Measurements from ENCODE around the gene EGR1.

Gene EGR1

DNA sequence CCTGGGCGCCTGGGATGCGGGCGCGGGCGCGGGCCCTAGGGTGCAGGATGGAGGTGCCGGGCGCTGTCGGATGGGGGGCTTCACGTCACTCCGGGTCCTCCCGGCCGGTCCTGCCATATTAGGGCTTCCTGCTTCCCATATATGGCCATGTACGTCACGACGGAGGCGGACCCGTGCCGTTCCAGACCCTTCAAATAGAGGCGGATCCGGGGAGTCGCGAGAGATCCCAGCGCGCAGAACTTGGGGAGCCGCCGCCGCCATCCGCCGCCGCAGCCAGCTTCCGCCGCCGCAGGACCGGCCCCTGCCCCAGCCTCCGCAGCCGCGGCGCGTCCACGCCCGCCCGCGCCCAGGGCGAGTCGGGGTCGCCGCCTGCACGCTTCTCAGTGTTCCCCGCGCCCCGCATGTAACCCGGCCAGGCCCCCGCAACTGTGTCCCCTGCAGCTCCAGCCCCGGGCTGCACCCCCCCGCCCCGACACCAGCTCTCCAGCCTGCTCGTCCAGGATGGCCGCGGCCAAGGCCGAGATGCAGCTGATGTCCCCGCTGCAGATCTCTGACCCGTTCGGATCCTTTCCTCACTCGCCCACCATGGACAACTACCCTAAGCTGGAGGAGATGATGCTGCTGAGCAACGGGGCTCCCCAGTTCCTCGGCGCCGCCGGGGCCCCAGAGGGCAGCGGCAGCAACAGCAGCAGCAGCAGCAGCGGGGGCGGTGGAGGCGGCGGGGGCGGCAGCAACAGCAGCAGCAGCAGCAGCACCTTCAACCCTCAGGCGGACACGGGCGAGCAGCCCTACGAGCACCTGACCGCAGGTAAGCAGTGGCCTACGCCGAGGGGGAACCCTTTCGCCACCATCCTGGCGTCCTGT is at the start of gene EGR1:
Gene EGR1, plus strand, starts transcription at position 219 of the 864 bp plus-strand sequence. Its CDS starts 283 bp downstream, at position 502.
- peak; percentile 95 for DNase-seq (ENCODE audit: low spot score)

DNA sequence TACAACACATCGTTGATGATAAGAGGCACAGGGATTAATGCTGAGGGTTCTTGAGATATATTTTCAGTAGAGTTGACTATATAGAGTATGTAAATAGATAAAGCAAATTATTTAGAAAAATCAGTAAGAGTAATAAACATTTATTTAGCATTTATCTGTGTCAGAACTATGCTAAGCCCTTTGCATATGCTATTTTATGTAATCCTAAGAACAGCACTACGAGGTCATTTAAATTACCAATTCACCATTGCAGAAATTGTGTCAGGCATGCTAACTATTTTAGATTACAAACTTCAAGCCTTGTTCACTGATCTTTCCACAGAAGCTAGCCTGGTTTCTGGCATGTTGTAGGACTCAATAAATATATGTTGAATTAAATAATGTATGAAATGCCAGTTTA is 46.8 kb upstream of the EGR1 start:
- no peak for DNase-seq (ENCODE audit: low spot score)

DNA sequence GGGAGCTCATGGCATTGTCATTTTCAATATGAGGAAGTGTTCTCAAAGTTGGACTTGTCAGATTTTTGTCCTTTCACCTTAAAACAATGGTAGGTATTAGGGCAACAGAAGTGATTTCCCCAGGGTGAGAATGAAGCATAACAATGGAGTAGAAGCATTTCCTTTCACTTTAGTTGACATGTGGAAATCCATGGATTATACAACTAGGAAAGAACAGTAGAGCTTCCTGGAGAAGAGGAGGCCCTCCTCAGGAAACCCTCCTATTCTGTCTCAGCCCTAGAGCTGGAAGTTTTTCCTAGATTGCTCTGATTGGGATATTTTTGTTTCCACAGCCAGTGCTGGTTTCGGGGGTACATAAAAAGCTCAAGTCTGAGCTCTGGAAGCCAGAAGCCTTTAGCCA is 40.2 kb upstream of the EGR1 start:
- DNase-seq (ENCODE audit: low spot score): no peak

DNA sequence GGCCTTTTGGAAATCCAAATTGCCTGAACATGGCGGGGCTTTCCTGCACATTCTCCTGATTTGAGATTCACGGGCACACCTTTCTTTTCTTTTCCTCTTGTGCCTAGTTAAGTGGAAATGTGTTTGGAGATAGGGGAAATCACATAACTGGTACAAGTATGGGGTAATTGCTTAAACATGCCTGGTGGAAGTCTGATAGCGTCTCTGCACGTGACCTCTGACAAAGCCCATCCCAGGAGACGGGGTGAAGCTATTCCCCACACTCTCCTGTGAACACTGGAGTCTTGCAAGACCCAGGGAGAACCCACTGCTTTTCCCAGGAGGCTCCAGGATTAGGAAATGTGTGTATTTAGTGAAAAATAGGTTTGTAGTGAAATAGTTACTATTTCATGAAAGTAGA is 29.3 kb upstream of the EGR1 start:
- no peak for DNase-seq (ENCODE audit: low spot score)

DNA sequence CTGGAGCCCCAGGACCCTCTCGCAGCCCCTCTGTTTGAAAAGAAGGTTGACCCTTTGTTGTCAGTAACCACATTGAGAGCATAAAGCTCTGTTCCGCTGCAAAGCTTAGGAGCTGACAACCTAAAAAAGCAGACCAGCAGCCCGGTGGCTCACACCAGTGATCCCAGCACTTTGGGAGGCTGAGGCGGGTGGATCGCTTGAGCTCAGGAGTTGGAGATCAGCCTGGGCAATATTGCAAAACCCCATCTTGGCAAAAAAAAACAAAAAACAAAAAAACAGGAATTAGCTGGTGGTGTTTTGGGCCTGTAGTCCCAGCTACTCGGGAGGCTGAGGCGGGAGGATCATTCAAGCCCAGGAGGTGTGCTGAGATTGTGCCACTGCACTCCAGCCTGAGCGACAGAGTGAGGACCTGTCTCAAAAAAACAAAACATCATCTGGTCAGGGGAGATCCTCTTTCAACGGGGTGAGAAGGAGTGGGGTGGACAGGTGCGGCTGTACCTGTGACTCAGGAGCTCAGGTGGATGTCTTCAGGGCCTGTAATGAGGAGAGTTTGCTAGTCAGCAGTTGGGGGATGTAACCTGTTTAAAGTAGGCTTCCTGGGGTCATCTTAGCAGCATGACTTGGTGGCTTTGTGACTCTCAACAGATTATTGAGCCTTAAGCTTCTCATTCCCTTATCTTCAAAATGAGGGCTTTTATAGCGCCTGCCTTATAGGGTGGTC is 27.1 kb upstream of the EGR1 start:
- no peak for DNase-seq (ENCODE audit: low spot score)

DNA sequence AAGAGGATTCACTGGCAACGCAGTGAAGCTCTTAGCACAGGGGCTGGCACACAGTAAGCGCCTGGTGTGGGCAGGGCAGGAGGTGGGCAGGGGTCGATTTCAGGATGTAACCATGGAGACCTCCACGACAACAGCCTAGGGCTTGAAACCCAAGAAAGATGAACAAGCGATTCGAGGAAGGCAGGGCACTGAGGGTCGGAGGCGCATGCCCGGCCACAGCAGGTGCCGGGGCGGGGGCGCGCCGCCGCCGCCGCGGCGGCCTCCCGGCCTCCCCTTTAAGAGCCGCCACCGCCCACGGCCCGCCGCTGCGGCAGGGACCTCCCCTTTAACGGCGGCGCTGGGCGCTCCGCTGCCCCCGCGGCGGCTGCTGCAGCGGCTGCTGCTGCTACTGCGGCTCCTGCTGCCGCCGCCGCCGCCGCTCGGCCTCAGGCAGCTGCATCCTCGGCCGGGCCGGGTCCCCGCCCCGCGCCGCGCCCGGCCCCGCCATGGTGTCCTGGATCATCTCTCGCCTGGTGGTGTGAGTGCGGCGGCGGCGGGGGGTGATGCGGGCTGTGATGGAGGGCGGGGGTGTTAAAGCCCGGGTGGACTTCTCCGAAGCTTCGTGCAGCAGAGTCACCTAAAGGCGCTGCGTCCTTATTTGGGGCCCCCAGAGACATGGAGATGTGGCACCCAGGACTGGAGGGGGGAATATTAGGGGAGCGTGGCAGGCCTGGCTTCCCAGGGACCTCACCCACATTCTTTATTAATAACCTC is 26.4 kb upstream of the EGR1 start, which contains the start of gene REEP2:
Gene REEP2, plus strand, starts transcription at position 334 of the 753 bp plus-strand sequence. Its CDS starts 152 bp downstream, at position 486.
- peak; percentile 33 for DNase-seq (ENCODE audit: low spot score)

DNA sequence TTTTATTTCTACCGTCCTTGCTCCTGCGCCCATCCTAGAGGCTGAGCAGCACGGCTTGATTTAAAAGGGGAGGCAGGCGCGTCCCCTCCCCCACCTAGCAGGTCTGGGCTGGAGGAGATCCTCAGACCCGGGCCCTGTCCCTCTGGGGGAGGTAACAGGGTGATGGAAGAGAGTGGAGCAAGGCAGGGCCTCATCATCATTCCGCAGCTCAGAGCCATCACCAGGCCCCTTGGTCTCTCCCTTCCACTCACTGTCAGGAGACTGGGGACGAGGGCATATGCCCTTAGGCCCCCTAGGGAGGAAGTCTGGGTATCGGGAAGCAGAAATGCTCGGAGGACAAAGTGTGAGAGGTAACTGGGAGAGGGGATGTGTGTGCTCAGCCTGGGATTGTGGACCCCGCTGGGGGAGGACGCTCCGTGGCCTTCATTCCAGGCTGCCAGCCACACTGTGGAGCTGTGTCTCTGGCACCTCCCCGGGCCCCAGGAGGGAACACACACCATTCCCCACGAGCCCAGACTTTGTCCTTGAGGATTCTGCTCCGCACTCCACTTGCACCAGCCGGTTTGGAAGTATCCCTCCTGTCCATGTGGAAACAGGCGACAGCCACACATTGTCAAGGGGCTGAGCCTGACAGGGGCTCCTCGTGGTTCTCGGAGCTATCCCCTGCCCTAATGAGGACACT is 25.7 kb upstream of the EGR1 start:
- no peak for DNase-seq (ENCODE audit: low spot score)

DNA sequence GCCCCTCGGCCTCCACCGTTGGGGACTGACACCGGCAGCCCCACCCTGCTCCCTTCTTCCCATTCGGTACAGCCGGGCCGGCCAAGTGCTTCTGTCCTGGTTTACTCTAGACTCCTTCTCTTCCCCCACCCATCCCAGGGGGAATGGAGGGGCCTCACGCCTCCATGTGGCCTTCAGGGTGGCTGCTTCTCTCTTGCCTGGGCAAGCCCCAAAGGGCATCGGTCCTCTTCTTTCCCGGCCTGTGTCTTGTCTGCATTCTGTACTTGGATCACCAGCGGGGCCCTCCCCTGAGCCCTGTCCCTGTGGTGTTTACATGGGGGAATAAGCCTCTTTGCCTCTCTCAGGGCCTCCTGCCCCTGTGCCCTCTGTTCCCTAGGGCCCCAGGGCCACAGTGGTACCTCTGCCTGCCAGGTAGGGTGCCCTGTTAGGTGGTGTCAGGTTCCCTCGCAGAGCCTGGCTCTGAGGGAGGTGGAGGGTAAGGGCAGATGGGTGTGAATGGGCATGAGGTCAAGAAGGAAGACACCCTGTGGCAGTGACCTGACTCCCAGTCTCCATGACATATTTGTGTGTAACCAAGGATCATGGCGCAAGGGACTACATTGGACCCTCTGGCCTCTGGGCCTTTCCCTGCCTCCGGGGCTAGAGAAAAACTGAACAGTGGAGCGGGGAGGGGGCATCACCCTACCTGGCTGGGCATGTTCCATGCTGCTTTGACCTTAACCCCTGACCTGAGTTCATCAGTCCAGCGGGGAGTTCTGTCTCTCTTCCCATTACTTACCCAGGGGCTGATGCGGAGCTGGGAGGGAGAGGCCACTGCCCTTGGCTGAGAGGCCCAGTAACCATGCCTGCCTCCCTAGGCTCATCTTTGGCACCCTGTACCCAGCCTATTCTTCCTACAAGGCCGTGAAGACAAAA is 24.9 kb upstream of the EGR1 start:
- no peak for DNase-seq (ENCODE audit: low spot score)

DNA sequence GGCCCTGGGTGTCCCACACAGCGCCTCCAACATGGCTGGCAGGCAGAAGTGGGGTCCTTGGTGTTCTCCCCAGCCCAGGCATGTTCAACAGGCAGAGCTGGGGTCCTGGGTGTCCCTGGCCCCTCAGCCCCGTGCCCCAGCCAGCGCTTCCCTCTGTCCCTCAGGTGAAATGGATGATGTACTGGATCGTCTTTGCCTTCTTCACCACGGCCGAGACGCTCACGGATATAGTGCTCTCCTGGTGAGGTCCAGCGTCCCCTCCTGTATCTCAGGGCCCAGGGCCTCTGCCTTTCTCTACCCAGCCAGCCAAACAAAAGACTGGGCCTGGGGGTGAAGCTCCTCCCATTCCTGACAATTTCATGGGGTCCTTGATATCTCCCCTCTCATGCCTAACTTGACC is 24.1 kb upstream of the EGR1 start:
- no peak for DNase-seq (ENCODE audit: low spot score)

DNA sequence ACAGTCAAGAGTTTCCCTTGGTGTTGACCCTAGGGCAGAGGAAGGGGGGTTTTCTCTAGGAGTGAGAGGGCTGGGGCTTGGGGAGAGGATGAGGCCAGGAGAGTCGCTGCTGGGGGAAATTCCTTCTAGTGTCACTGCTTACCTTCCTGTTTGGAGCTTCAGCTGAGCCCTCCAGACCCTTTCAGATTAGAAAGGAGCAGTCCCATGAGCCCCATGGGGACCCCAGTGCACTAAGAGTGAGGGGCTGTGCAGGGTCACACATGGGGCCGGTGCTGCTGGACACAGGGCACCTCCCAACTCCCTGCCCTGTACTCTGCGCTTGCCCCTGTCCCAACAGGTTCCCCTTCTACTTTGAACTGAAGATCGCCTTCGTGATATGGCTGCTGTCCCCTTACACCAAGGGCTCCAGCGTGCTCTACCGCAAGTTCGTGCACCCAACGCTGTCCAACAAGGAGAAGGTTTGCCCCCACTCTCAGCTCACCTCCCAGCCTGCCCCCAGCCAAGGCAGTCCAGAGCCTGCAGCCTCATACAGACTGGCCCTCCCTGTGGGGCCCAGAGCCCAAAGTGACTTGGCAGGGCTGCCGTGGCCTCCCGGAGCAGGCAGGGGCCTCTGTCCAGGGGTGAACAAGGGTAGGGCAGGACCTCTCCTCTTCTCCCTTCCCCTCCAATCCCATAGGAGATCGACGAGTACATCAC is 21.1 kb upstream of the EGR1 start:
- DNase-seq (ENCODE audit: low spot score): no peak

DNA sequence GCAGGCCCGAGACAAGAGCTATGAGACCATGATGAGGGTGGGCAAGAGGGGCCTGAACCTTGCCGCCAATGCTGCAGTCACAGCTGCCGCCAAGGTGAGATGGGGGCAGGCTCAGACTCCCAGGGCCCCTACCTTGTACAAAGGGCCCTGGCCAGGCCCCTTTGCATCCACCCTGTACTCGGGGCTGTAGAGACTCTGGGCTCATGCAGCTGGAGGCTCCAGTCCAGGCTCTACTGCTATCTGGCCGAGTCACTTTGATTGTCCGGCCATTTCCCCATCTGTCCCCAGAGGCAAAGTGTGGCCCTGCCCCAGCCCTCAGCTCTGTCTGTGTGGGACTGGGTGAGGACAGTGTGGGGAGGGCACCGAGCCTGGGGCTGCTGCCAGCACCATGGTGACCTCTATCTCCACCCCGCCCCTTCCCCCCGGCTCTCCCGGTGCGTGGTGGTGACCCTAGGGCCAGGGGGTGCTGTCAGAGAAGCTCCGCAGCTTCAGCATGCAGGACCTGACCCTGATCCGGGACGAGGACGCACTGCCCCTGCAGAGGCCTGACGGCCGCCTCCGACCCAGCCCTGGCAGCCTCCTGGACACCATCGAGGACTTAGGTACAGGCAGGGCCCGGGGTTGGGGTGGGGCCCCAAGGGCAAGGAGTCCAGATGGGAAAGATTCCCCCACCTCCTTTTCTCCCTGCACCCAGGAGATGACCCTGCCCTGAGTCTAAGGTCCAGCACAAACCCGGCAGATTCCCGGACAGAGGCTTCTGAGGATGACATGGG is 20.3 kb upstream of the EGR1 start:
- no peak for DNase-seq (ENCODE audit: low spot score)

DNA sequence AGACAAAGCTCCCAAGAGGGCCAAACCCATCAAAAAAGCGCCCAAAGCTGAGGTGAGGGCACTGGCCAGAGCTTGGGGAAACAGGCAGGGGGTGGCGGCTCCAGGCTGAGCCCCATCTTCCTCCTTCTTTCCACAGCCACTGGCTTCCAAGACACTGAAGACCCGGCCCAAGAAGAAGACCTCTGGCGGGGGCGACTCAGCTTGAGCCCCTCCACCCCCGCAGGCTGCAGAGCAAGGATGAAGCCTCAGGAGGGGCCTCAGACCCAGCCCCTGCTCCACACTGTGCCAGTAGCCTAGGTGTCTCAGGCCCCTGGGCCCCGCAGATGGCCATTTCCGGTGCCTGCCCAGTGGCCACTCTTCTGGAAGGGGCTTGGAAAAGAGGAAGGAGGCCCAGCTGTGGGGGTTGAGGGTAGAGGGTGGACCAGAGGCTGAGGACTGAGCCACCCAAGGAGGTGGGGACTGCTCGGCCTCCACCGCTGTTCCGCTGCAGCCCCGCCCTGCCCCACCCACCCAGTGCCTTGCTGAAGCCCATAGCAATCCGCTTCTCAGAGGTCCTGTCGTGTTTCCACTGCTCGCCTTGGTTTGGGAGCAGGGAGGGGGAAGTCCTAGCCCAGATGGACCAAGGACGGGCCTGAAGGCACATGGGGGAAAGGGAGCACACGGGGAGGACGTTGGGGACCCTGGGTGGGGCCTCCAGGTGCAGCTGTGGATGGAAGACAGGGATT is 19.6 kb upstream of the EGR1 start:
- no peak for DNase-seq (ENCODE audit: low spot score)

DNA sequence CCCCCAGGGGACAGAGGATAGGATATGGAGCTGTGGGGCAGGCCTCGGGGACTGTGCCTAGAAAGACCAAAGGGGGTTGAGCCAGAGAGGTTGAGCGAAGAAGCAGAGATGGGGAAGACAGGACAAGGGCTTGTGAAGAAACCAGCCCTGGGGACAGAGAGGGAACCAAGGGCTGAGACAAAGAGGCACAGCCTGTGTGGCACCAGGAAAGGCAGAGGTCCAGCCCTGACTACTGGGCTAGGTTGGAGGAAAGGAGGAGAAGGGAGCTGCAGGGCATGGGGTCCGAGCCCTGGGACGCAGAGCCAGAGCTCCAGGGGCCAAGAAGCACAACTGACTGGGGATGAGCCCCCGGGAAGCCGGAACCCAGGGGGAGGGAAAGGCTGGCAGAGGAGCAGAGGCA is 17.2 kb upstream of the EGR1 start:
- no peak for DNase-seq (ENCODE audit: low spot score)

DNA sequence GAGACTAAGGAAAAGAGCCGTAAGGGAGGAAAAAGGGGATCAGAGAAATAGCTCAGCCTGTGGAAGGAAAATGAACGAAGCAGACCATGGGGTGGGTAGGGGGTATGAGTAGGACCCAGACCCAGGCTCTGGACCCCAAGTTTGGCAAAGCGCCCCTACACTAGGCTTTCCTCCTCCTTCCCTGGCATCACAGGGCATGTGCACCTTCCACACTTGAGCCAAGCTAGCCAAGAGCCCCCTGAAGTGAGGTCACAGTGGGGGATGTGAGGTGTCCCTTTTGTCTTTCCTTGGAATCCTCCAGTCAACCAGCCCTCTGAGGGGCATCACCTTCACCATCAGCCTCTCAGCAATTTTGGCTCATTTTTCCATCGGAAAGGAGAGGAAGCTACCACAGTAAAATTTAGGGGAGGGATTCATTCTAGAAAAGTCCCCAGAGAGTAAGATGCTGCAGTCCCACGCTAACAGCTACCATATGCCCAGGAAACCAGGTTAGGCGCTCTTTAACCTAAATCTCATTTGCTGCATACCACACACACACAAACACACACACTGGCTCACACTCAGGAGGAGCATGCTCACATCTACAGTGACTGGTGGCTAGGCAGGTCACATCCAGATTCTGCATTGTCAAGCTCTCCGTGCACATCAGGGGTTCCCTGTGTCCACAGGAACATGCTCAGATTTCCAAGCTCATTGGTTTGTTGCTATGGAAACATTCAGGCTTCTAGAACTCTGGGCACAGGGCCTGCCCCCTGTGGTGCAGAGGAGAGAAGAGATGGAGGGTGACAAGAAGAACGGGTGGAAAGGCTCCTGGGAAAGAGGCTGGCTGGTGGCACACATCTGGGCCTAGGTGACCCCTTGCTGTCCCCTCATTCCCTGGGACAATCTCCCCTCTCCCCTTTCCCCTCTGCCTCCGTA is 16.5 kb upstream of the EGR1 start:
- DNase-seq (ENCODE audit: low spot score): no peak

DNA sequence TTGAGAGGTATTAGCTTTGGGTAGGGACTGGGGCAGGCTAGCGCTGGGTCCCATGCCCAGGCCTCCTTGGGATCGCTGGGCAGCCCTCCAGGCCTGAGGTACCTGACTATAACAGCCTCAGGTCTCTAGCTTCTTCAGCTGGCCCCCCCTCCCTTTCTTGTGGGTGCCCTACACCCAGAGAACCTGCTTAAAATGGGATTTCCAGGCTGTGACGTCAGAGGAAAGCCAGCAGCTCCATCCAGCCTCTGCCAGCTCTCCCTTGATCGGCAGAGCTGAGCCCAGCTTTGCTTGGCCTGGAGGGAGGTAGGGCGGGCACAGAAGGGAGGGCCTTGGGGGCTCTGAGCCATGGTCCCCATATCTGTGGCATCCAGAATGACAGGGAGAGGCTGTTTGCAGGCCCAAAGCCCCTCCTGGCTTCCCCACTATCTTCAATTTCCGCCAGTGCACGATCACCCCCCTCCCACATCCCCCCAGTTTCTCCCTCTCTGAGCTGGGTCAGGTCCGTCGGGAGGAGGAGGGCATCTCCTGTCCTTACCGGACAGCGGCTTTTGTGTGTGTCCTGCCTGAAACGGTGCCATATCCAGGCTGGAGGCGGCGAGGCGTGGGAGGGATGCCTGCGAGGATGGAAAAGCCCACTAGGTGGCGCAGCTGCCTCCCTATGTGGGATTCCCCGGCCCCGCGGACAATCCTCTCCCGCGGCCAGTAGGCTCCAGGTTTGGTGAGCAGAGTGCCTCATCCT is 15.6 kb upstream of the EGR1 start:
- peak; percentile 72 for DNase-seq (ENCODE audit: low spot score)

DNA sequence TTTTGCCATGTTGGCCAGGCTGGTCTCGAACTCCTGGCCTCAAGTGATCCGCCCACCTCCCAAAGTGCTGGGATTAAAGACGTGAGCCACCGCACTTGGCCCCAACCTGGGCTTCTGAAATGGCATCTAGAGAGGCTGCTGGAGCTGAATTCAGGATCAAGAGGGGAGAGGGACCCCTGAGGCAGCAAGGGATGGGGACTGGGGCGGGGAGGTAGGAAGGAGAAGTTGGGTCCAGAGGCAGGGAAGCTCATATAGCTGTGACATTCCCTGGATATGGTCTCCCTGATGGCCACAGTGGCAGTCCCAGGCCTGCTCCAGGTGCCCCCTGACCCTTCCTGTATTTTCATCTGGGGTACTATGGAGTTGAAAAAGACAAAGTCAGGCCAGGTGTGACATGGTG is 14.3 kb upstream of the EGR1 start:
- no peak for DNase-seq (ENCODE audit: low spot score)

DNA sequence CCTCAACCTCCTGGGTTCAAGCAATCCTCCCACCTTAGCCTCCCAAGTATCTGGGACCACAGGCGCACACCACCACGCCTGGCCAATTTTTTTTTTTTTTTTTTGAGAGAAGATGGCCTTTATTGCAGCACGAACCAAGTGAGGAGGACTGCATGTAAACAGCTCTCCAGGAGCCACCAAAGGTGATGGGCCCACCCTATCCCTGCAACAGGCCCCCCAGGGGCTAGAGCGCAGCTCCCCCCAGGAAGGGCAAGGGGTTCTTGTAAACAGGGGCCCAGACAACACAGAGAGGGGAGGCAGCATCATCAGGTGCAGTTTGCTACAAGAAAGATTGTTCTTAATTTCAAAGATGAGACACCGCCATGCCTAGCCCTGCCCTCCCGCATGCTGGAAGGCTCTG is 12.6 kb upstream of the EGR1 start:
- DNase-seq (ENCODE audit: low spot score): no peak

Data from CD4-positive, alpha-beta T cell treated with Interleukin-15 for 4 hours (primary cell).